GM18909 (cell line): ENCODE results near the gene SSBP4.

ENCODE experiments used
- ATAC-seq: cut with Tn5 transposase; IDR thresholded peaks from one replicate; pipeline ENCODE4 v1.9.1; 2021; ENCODE audit warnings: mild to moderate bottlenecking; ENCODE audit not compliant: unreplicated experiment, poor library complexity

Gene SSBP4

DNA sequence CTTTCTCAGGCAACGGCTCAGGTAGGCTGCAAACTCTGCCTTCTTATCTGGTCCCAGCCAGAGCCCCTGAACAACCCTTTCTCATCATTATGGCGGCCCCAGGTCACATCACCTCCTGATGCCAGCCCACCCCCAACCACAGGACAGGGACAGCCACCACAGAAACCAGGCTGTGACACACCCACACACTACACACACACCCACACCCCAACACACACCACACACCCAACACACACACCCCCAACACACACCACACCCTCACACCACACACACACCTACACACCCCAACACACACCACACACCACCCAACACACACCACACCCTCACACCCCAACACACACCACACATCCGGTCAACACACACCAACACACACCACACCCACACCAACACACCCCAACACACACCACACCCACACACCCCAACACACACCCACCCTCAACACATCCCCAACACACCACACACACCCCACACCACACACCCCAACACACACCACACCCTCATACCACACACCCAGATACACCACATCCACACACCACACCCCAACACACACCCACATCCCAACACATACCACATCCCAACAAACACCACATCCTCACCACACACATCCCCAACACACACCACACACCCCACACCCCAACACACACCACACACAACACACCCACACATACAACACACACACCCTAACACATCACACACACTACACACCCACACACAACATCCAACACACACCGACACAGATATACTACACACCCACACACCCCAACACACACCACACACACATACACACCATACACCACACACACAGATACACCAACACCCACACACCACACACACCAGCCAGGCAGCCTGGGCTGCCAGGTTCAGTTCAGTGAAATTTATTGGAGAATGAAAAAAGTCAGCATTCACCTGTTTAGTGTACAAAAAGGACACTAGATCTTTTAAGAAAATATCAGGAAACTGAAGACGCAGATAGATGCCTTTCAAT lies 22.9 kb downstream of the SSBP4 start:
- no peak for ATAC-seq

GRCh38 chr19:18442941-18443340 lies 23.7 kb downstream of the SSBP4 start:
- no peak for ATAC-seq

GRCh38 chr19:18443406-18443805 lies 24.2 kb downstream of the SSBP4 start:
- no peak for ATAC-seq

DNA sequence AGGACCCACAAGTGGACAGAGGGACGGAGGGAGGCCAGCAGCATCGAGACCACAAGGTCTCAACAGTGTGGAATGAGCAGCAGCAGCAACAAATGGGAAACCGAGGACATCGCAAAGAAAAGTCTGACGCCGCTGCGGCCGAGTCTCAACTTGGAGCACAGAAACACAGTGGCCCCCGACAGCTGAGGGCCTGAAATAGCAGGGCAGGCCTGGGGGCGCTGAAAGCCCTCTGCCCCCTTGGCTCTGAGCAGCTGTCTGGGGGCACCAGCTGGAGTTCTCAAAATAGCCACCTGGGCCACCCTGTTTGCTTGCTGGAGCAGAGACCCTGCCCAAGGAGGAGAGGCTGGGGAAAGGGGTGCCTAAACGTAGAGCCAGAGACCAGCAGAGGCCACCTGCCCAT lies 24.6 kb downstream of the SSBP4 start:
- ATAC-seq = no peak

GRCh38 chr19:18444513-18444912 lies 25.3 kb downstream of the SSBP4 start:
- ATAC-seq = no peak

DNA sequence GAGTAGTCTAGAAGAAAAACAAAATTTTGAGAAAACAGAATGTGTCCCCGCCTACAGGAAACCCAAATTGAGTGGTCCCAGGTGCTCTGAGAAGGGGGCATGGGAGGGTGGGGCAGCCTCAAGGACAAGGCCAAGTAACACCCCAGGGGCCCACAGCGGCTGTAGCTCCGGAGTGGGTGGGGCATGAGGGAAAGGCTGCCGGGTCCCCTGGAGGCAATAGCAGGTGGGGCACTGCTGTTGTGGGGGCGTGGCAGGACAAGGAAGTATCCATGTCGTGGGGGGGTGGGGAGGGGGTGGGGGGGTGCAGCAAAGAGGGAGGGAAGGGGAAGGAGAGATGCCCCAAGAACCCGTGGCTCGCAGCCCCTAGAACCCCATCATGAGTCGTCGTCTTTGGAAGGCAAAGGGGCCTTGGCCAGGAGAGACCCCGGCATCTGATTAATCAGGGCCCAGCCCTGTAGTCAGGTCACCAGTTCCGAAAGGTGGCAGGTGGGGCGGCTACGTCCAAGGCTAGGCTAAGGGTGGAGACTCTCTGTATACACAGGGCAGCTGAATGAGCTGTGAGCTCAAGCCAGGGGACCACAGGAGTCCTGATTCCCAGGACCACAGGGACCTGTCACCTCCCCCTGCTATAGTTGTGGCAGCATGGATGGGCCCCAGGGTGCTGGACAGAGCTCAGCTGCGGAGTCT lies 26.2 kb downstream of the SSBP4 start:
- no peak for ATAC-seq

DNA sequence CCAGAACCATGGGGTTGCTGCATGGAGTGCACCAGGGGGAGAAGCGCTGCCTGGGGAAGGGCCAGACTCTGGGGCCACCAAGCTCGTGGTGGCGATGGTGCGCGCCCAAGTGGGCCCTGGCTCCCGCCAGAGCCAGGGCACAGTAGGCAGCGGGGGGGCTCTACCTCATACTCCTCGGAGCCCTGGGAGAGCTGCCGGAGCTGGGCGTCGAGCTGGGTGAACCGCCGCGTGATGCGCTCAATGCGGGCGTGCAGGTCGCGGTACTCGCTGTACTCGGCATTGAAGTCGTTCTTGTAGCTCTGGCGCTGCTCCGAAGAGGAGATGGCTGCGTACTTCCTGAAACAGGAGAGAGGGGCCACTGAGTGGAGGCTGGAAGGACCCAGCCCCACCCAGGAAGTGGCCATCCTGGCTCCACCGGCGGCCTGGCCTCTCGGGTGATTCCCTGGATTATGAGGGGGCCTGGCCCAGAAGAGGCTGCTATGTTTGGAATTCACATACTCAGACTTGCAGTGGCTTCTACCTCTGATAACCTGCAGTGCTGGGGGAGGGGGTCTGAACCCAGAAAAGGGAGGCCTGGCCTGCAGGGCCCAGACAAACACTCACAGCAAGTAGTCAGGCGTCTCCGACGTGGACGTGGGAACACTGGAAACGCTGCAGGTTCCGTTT lies 27.1 kb downstream of the SSBP4 start:
- no peak for ATAC-seq

DNA sequence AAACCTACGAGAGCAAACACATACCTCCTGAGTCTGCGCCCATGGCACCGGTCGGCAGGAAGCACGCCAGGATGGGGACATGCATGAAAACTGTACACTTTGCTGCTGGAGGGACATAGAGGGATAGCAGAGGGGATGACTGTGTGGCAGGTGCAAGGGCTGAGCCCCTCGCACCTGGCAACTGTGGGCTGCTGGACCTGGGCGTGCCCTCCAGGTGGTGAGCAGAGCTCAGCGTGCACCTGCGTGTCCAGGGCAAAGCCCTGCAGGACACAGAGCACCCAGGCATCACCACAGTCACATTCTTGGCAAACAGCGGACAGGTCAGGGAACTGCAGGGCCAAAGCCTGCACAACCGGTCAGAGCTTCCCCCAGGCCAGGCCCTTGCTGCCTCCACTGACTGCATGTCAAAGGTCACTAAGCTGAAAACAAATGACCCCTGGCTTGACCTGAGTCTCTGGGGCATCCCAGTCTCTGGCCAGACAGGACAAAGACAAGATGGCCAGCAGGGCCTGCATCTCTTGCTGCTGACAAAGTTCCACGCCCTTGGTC lies 27.7 kb downstream of the SSBP4 start:
- ATAC-seq = no peak

DNA sequence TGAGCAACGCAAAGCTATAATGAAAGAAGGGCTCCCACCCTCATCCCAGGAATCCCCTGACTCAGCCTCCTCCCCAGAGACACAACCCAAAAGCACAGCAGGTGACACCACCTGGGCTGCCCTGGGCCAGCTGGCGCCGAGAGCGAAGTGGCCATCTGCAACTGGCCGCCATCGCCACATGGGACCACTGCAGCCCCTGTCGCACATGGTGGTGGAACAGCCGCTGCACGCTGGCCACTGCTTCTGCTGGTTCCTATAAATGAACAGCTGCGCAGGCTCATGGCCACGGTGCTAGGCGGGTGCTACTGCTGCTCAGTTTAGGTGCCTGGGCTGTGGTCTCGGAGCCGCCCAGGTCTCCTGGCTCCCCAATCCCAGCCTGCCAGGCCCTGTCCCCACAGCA lies 30.4 kb downstream of the SSBP4 start:
- ATAC-seq = no peak

DNA sequence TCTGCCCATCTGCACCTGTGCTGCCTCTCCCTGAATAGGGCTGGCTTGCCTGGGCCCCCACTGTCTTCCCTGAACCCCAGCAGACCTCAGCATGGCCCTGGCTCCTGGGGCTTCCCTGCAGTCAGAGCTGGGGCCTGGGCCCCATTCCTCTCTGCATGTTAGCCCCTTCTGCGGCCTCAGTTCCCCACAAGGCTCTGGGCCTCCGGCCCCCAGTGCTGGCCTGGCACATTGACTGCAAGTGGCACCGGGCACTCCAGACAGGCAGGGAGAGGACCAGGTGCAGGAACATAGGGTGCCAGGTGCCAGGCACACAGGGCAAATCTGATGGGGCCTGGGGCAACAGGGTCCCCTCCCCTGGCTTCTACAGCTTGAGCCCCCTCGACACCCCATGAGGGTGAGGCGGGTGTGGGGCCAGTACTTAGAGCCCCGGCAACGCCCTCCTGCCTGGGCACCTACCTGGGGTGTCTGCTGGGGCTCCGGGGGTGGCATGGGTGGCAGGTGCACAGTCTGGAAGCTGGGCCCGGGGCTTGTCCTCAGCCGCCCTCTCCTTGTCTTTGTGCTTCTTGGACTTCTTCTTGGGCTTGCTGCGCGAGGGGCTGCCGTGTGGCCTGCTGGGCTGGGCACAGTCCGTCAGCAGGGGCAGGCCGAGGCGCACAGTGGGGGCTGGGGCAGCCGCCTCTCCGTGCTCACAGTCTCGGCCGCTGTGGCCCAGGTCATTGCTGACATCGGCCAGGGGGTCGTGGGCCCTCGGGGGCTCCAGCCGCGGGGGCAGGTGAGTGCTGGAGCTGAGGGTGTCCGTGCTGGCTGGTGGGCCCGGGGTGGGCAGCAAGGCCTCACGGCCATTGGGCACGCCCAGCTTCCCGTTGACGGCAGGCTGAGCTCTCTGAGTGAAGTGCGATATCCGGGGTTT lies 31.1 kb downstream of the SSBP4 start:
- no peak for ATAC-seq

DNA sequence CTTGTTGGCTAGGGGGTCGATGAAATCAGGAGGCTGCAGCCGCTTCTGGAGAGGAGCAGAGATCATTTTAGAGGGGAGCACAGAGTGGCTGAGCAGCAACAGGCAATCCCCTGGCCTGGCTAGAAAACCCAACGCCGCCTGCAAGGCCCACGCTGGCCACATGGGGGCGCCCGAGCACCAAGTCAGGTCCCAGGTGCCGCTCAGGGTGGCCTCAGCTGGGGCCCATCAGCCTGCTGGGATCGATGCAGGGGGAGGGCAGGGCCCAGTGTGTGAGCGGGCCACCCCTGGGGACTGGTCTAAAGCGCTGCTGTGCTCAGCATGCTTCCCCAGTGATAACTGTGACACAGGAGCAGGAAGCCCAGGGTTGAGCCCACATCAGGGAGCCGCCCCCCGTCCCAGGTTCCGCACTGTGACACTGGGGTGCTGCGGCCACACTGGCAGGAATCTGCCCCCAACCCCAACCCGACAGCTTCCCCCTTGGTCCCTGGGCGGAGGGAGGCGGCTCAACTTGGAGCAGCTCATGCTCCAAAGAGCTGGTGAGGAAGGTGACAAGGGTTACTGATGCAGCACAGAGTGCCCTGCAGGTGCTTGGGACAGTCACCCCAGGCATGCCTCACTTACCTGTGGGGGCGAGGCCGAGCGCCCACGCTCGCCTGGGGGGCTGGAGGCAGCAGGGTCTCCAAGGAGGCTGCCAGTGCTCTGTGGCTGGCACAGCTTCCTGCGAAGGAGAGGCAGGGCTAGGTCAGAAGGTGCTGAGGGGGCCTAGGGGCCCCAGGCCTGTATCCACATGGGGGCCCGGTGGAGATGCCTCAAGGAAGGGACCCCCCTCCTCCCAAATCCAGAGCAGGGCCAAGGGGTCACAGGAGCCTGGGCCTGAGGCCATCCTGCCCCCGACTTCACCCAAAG lies 32.0 kb downstream of the SSBP4 start:
- no peak for ATAC-seq

DNA sequence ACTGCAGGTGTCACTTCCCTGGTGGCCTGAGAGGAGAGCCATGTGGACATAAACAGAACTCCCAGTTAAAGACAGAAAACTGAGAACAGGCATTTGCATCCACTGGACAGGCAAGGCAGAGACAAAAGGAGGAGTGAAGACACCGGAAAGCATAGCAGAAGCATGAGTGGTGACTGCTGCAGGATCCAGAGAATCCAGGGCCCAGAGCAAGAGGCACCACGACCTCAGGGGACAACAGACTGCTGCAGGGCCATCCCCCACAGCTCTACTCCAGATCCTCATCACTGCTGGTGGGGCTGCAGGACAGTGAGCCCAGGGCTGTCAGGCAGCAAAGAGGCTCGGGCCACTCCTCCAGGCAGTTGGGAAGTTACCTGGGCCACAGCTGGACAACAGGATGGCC lies 33.2 kb downstream of the SSBP4 start:
- no peak for ATAC-seq

DNA sequence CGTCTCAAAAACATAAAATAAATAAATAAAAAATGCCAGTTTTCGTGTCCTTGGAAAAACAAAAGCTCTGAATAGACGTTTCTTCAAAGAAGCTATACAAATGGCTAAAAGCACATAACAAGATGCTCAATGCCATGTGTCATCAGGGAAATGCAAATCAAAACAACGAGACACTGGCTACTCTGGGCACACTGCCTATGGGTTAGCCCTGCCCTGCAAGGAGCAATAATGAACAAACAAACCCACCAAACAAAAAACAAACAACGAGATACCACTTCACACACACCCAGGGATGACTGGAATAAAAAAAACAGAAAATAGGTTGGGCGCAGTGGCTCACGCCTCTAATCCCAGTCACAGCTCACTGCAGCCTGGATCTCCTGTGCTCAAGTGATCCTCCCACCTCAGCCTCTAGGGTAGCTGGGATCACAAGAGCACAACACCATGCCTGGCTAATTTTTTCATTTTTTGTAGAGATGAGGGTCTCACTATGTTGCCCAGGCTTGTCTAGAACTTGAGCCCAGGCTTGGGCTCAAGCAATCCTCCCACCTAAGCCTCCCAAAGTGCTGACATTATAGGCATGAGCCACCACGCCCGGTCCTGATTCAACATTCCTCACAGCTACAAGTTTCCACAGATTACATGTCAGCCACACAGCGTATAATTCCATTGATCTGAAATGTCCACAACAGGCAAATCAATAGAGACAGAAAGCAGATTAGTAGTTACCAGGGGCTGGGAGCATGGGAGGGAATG lies 34.2 kb downstream of the SSBP4 start:
- no peak for ATAC-seq

DNA sequence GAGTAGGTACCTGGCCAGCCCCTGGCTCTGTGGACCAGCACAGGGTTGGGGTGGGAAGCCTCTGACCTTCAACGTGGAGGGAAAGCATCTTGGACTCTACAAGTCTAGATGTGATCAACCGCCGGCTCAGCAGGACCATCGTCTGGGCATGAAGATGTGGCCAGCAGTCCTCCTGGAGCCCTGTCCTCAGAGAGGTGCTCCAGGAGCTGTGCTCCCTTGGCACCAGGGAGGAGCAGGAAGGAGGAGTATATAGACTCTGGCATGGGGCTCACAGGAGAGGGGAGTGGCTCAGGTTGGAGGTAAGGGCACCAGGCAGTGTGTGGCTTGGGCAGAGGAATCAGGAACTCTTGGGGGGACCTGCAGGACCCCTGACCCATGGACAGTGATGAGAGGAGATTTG lies 37.1 kb downstream of the SSBP4 start:
- ATAC-seq = no peak

DNA sequence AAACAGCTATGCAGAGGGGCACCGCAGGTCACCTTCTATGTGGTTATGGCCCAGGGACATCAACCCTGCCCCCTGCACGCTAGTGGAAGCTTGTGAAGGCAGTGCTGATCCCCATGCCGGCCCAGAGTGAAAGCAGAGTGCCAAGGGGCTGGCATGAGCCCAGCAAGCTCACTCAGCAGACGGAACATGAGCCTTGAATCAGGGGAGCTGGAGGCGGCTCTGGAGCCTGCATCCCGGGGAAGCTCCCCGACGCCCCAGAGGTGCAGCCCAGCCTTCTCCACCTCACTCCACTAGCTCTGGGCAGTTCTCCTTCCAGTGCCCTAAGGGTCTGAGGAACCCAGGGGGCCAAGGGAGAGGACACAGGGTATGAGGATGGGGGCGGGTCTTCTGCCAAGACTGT lies 37.8 kb downstream of the SSBP4 start:
- no peak for ATAC-seq

DNA sequence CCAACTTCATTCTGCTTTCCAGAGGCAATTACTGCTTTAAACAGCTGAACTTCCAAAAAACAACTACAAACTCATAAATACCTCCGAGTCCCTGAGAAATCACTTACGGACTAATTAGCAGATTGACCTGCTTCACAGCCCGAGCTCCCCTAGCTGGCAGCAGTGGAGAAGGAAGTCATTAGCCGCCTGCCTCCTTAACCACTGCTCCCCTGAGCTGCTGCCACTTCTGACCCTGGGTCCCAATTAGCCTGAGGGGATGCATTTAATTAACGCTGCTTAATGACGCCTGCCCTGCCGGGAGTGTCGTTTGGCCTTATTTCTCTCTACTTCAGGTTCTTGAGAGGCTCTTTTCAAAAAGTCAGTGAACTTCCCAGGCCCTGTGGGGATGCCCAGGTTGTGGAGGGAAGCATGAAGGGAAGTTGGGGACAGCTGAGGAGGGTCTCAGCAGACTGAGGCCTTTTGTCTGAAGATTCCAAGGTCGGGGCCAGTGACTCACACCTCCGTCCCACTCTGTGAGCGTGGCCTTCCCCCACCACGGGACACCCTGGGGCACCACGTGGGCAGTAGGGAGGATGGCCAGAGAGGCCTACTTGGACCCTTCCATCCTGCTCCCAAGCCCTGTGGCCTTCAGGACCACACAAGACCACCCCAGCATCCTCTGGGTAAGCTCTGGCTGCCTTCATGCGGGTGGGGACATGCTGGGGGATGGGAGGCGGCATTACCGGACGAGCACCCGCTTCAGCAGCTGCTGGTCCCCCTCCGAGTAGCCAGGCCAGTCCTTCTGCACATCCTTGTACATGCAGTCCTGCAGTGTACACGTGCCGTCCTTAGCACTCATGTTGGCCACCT lies 38.5 kb downstream of the SSBP4 start:
- ATAC-seq = no peak

DNA sequence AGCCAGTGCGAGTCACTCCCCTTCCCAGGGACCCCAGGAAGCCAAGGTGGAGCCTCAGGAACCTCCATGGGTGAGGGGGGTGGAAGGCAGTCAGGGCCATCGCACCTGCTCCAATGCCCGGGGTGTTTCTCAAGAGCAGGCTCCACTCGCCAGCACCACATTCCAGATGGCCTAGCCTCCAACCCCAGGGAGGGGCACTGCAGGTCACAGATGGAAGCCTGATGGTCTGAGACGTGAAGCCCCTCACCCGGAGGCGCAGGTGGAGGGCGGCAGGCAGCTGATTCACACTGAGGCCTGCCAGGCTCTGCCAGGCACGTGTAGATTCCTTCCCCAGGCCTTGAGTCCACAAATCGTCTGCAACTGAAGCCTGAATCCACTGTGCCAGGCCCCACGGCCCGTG lies 41.7 kb downstream of the SSBP4 start:
- ATAC-seq = no peak
